Activated CD4-positive, alpha-beta T cell treated with anti-CD3 and anti-CD28 coated beads for 48 hours (primary cell): ENCODE results near the gene ABCA3.
"Not testable (repeated sequence)": the region's sequence is repeated elsewhere in the genome, so short reads cannot be mapped to it uniquely, and the experiment has no call there.

ENCODE experiments used
- DNase-seq: peaks from one replicate; pipeline ENCODE4 v3.0.0-alpha.2; 2020

The ABCA3 gene

GRCh38 chr16:2340564-2341455, at the start of gene ABCA3:
Gene ABCA3, minus strand, starts transcription at chr16:2340728. Its CDS starts 14,262 bp downstream, at chr16:2326466.
- peak; percentile 97 for DNase-seq

GRCh38 chr16:2388875-2389433, 48.4 kb upstream of the ABCA3 start:
- no peak for DNase-seq

GRCh38 chr16:2388139-2388874, 47.8 kb upstream of the ABCA3 start:
- DNase-seq = no peak

GRCh38 chr16:2386990-2387389, 46.5 kb upstream of the ABCA3 start:
- no peak for DNase-seq

GRCh38 chr16:2385982-2386381, 45.5 kb upstream of the ABCA3 start:
- DNase-seq = not testable (repeated sequence)

- no peak for DNase-seq
These were observed 44.8 kb upstream of the ABCA3 start for GRCh38 chr16:2385190-2385836.

GRCh38 chr16:2384426-2384825, 43.9 kb upstream of the ABCA3 start:
- no peak for DNase-seq

GRCh38 chr16:2383501-2383900, 43.0 kb upstream of the ABCA3 start:
- no peak for DNase-seq

GRCh38 chr16:2374644-2375043, 34.1 kb upstream of the ABCA3 start:
- no peak for DNase-seq

- DNase-seq = no peak
These were observed 32.6 kb upstream of the ABCA3 start for GRCh38 chr16:2373176-2373575.

GRCh38 chr16:2372684-2373083, 32.2 kb upstream of the ABCA3 start:
- DNase-seq = no peak

- no peak for DNase-seq
These were observed 30.9 kb upstream of the ABCA3 start for GRCh38 chr16:2371421-2371820.

- DNase-seq = no peak
These were observed 30.2 kb upstream of the ABCA3 start for GRCh38 chr16:2370721-2371120.

- no peak for DNase-seq
These were observed 26.3 kb upstream of the ABCA3 start for GRCh38 chr16:2366660-2367309.

GRCh38 chr16:2365397-2366294, 25.1 kb upstream of the ABCA3 start:
- no peak for DNase-seq

GRCh38 chr16:2364638-2365210, 24.2 kb upstream of the ABCA3 start:
- DNase-seq = no peak

- DNase-seq = no peak
These were observed 21.7 kb upstream of the ABCA3 start for GRCh38 chr16:2362218-2362617.

GRCh38 chr16:2361129-2361528, 20.6 kb upstream of the ABCA3 start:
- DNase-seq = no peak

GRCh38 chr16:2359919-2360318, 19.4 kb upstream of the ABCA3 start:
- no peak for DNase-seq

- DNase-seq = no peak
These were observed 18.3 kb upstream of the ABCA3 start for GRCh38 chr16:2358811-2359210.

GRCh38 chr16:2357331-2357730, 16.8 kb upstream of the ABCA3 start:
- no peak for DNase-seq
